GM19455 (cell line): ENCODE results near the gene ZNF526.

ENCODE experiments used
- ATAC-seq: cut with Tn5 transposase; IDR thresholded peaks from one replicate; pipeline ENCODE4 v1.9.1; 2021; ENCODE audit not compliant: unreplicated experiment

ZNF526 gene

GRCh38 chr19:42196011-42197001 is 23.8 kb upstream of the ZNF526 start:
- ATAC-seq: no peak

- no peak for ATAC-seq
Observed at GRCh38 chr19:42197375-42197817, 22.7 kb upstream of the ZNF526 start.

GRCh38 chr19:42198676-42199439 is 21.3 kb upstream of the ZNF526 start:
- peak; percentile 64 for ATAC-seq

- peak; percentile 39 for ATAC-seq
Observed at GRCh38 chr19:42199440-42200115, 20.5 kb upstream of the ZNF526 start.

- ATAC-seq: no peak
Observed at GRCh38 chr19:42200116-42200715, 19.9 kb upstream of the ZNF526 start.

GRCh38 chr19:42201489-42202289 is 18.4 kb upstream of the ZNF526 start:
- ATAC-seq: no peak

GRCh38 chr19:42202290-42202880 is 17.7 kb upstream of the ZNF526 start:
- no peak for ATAC-seq

GRCh38 chr19:42203700-42204099 is 16.4 kb upstream of the ZNF526 start:
- ATAC-seq: no peak

GRCh38 chr19:42204664-42205063 is 15.4 kb upstream of the ZNF526 start:
- no peak for ATAC-seq

- no peak for ATAC-seq
Observed at GRCh38 chr19:42206871-42207755, 13.0 kb upstream of the ZNF526 start.

- no peak for ATAC-seq
Observed at GRCh38 chr19:42207767-42208271, 12.3 kb upstream of the ZNF526 start.

GRCh38 chr19:42208612-42209011 is 11.5 kb upstream of the ZNF526 start:
- ATAC-seq: no peak

- ATAC-seq: no peak
Observed at GRCh38 chr19:42212886-42213285, 7.2 kb upstream of the ZNF526 start.

GRCh38 chr19:42214810-42215485 is 5.2 kb upstream of the ZNF526 start:
- no peak for ATAC-seq

GRCh38 chr19:42216653-42217519 is 3.2 kb upstream of the ZNF526 start:
- ATAC-seq: peak; percentile 10

- peak; percentile 79 for ATAC-seq
Observed at GRCh38 chr19:42217520-42218437, 2.3 kb upstream of the ZNF526 start, which contains the start of gene DEDD2. TSS of gene DEDD2 (minus strand) at chr19:42217677. CDS start at chr19:42217007, 670 bp downstream.
